ENCODE data around the gene CD1D.
"Not testable (repeated sequence)": the region's sequence is repeated elsewhere in the genome, so short reads cannot be mapped to it uniquely, and the experiment has no call there.

The CD1D gene

DNA sequence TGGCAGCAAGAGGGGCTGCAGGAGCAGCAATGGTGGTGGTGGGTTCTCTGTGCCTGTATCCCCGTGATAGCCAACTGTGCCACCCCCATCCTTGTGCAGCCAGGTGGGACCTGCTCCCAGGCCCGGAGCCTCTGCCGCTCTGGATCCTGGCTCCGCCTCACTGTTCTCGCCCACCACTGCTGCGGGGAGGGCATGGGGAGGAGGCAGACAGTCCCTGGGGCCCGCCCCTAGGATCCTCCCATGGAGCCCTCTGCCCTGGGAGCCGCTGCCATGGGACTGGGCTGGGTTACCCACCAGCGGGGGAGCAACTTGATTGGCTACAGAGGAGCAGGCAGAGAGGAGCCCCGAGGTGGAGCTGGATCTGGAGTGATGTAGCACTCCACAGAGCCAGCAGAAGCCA lies 31.6 kb downstream of the CD1D start:
- Histone ChIP-seq H3K27me3 (ENCODE audit: low read depth, low read length) (no peaks in the 10 kb centered on the region), H4K20me1 (ENCODE audit: insufficient read depth, low read length) (no peaks in the 10 kb centered on the region), H3K27ac (ENCODE audit: low read length) (no peak overlapping the region), H3K4me1 (ENCODE audit: low read length) (no peaks in the 10 kb centered on the region), H3K9me3 (ENCODE audit: insufficient read depth, low read length) (no peaks in the 10 kb centered on the region), H3K79me2 (ENCODE audit: low read length) (no peaks in the 10 kb centered on the region), H3K9ac (ENCODE audit: low read length) (no peak overlapping the region), H3K4me2 (ENCODE audit: low read length) (no peak overlapping the region), H2AFZ (ENCODE audit: low read depth, low read length) (no peak overlapping the region), H3K36me3 (replicated peaks; ENCODE audit: low read depth, low read length) (no peaks in the 10 kb centered on the region), H3K4me3 (ENCODE audit: low read length) (no peak overlapping the region)
- TF ChIP-seq EZH2phosphoT487 (IDR thresholded peaks at IDR 0.05; ENCODE audit: low read depth) = no peak
- TF ChIP-seq, protein P1, sequence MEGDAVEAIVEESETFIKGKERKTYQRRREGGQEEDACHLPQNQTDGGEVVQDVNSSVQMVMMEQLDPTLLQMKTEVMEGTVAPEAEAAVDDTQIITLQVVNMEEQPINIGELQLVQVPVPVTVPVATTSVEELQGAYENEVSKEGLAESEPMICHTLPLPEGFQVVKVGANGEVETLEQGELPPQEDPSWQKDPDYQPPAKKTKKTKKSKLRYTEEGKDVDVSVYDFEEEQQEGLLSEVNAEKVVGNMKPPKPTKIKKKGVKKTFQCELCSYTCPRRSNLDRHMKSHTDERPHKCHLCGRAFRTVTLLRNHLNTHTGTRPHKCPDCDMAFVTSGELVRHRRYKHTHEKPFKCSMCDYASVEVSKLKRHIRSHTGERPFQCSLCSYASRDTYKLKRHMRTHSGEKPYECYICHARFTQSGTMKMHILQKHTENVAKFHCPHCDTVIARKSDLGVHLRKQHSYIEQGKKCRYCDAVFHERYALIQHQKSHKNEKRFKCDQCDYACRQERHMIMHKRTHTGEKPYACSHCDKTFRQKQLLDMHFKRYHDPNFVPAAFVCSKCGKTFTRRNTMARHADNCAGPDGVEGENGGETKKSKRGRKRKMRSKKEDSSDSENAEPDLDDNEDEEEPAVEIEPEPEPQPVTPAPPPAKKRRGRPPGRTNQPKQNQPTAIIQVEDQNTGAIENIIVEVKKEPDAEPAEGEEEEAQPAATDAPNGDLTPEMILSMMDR (IDR thresholded peaks at IDR 0.05; ENCODE audit: low read depth, low read length) = no peak

DNA sequence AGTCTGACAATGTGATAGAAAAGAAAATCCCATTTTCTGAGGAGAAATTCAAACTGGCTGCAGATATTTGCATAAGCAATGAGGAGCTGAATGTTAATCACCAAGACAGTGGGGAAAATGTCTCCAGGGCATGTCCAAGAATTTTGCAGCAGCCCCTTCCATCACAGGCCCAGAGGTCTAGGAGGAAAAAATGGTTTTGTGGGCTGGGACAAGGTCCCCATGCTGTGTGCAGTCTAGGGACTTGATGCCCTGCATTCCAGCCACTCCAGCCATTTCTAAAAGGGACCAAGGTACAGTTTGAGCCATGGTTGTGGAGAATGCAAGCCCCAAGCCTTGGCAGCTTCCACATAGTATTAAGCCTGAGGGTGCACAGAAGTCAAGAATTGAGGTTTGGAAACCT lies 42.8 kb downstream of the CD1D start:
- not testable (repeated sequence) for H3K27ac ChIP-seq (ENCODE audit: low read length)

DNA sequence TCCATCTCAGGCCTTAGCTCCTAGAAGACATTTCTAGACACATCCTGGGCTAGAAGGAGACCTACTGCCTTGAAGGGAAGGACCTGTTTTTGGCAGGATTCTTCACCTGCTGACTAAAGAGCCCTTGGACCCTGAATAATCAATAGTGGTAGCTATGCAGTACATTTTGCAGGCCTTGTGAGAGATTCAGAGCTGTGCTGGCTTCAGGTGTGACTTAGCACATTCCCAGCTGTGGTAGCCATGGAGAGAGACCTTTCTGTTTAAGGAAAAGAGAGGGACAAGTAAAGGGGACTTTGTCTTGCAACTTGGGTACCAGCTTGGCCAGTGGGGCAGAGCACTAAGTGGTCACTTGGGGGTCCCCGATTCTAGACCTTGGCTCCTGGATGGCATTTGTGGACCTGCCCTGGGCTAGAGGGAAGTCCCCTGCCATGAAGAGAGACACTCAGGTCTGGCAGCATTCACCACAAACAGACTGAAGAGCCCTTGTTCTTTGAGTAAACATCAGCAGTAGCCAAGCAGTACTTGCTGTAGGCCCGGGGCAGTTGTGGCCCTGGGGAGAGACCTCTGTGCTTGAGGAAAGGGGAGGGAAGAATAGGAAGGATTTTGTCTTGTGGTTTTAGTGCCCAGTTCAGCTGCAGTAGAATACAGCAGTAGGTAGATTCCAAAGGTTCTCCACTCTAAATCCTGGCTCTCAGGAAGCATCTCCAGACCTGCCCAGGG lies 47.4 kb downstream of the CD1D start:
- Histone ChIP-seq H4K20me1 (ENCODE audit: insufficient read depth, low read length) (no peaks in the 10 kb centered on the region), H3K4me2 (ENCODE audit: low read length) (no peak overlapping the region), H3K9me3 (ENCODE audit: insufficient read depth, low read length) (peaks cover 7% of the 10 kb centered on the region; the same call in 1 of the 2 replicates), H3K36me3 (replicated peaks; ENCODE audit: low read depth, low read length) (no peaks in the 10 kb centered on the region), H3K4me3 (ENCODE audit: low read length) (no peak overlapping the region), H3K79me2 (ENCODE audit: low read length) (no peaks in the 10 kb centered on the region), H3K27me3 (ENCODE audit: low read depth, low read length) (no peaks in the 10 kb centered on the region), H3K27ac (ENCODE audit: low read length) (no peak overlapping the region), H2AFZ (ENCODE audit: low read depth, low read length) (no peak overlapping the region), H3K9ac (ENCODE audit: low read length) (no peak overlapping the region), H3K4me1 (ENCODE audit: low read length) (no peaks in the 10 kb centered on the region)
- TF ChIP-seq EZH2phosphoT487 (IDR thresholded peaks at IDR 0.05; ENCODE audit: low read depth) = no peak
- TF ChIP-seq, protein P1 (IDR thresholded peaks at IDR 0.05; ENCODE audit: low read depth, low read length) = no peak

More for the DNA sequence above, 42.8 kb downstream of the CD1D start:
- not testable (repeated sequence) for H3K79me2 ChIP-seq (ENCODE audit: low read length); H3K36me3 ChIP-seq (replicated peaks; ENCODE audit: low read depth, low read length); H2AFZ ChIP-seq (ENCODE audit: low read depth, low read length); H3K4me1 ChIP-seq (ENCODE audit: low read length); H3K4me2 ChIP-seq (ENCODE audit: low read length); H3K9ac ChIP-seq (ENCODE audit: low read length); H3K27me3 ChIP-seq (ENCODE audit: low read depth, low read length); H4K20me1 ChIP-seq (ENCODE audit: insufficient read depth, low read length); H3K4me3 ChIP-seq (ENCODE audit: low read length); H3K9me3 ChIP-seq (ENCODE audit: insufficient read depth, low read length)
